ENCODE data around the gene NKX1-2.

GRCh38 chr10:124474514-124475070, 24.8 kb upstream of the NKX1-2 start:
- no peak for TF ChIP-seq RCOR1 (IDR thresholded peaks at IDR 0.05; ENCODE audit: low read length)
- TF ChIP-seq EP300 (IDR thresholded peaks at IDR 0.05; ENCODE audit: borderline replicate concordance in 1 of 2, low read depth in 1 of 2, low read length in 1 of 2), result no peak
- TF ChIP-seq, protein P1, sequence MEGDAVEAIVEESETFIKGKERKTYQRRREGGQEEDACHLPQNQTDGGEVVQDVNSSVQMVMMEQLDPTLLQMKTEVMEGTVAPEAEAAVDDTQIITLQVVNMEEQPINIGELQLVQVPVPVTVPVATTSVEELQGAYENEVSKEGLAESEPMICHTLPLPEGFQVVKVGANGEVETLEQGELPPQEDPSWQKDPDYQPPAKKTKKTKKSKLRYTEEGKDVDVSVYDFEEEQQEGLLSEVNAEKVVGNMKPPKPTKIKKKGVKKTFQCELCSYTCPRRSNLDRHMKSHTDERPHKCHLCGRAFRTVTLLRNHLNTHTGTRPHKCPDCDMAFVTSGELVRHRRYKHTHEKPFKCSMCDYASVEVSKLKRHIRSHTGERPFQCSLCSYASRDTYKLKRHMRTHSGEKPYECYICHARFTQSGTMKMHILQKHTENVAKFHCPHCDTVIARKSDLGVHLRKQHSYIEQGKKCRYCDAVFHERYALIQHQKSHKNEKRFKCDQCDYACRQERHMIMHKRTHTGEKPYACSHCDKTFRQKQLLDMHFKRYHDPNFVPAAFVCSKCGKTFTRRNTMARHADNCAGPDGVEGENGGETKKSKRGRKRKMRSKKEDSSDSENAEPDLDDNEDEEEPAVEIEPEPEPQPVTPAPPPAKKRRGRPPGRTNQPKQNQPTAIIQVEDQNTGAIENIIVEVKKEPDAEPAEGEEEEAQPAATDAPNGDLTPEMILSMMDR (IDR thresholded peaks at IDR 0.05), result no peak
- no peak for TF ChIP-seq POLR2AphosphoS5 (IDR thresholded peaks at IDR 0.05; ENCODE audit: low read depth, low read length)
- TF ChIP-seq GATA2 (CRISPR knock-in tag; IDR thresholded peaks at IDR 0.05), result no peak

Measured in SK-N-SH (cell line).